ENCODE measurements around the gene SLC22A14.
"Not testable (repeated sequence)": the region's sequence is repeated elsewhere in the genome, so short reads cannot be mapped to it uniquely, and the experiment has no call there.

SLC22A14 gene

GRCh38 chr3:38271553-38271952 is 10.5 kb upstream of the SLC22A14 start:
- FAIRE-seq: no peak

- no peak for FAIRE-seq
Measured at GRCh38 chr3:38274864-38275649, 7.0 kb upstream of the SLC22A14 start.

DNA sequence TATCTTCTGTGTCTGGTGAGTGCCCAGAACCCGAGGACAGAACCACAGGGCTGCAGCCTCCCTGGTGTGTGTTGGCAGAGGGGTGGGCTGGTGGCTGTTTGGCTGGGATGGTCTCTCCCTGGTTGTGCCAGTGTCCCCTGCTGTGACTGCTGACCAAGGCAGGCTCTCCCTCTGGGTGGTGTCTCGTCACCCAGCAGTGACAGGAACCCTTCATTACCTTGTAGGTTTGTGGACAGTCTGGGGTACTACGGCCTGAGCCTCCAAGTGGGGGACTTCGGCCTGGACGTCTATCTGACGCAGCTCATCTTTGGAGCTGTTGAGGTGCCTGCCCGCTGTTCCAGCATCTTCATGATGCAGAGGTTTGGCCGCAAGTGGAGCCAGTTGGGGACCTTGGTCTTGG is 6.4 kb upstream of the SLC22A14 start:
- FAIRE-seq: no peak

DNA sequence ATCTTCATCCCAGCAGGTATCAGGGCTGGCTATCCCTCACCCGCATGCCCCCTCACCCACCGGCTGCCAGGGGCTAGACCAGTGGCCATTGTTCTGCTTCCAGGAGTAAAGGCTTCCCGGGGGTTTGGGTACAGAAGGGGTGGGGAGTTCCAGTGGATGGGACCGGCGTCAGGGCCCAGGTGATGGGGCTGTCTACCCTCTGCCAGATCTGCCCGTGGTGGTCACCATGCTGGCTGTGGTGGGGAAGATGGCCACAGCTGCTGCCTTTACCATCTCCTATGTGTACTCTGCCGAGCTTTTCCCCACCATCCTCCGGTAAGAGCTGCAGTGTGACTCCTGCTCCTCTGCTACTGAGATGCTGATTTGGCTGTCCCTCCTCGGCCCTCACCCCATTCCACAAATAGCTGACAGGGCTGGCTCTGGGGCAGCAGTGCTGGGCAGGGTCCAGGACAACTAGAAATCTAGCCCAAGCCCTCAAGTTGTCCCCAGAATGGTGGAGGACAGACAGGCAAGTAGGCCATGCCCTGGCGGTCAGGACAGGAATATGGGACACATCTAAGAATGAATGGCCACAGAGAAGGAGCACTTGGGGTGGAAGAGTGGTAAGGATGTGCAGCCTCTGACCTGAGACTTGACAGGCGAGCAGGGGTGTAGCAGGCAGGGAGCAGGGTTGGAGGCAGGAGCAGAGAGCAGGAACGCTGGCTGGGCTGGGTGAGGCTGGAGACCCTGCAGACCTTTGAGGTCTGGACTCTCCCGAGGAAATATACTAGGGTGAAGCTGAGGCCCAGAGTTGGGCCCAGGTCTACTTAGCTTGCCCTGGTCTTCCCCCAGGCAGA is 5.8 kb upstream of the SLC22A14 start:
- FAIRE-seq: no peak

GRCh38 chr3:38276917-38277630 is 5.0 kb upstream of the SLC22A14 start:
- no peak for FAIRE-seq

GRCh38 chr3:38278841-38279240 is 3.3 kb upstream of the SLC22A14 start:
- no peak for FAIRE-seq

DNA sequence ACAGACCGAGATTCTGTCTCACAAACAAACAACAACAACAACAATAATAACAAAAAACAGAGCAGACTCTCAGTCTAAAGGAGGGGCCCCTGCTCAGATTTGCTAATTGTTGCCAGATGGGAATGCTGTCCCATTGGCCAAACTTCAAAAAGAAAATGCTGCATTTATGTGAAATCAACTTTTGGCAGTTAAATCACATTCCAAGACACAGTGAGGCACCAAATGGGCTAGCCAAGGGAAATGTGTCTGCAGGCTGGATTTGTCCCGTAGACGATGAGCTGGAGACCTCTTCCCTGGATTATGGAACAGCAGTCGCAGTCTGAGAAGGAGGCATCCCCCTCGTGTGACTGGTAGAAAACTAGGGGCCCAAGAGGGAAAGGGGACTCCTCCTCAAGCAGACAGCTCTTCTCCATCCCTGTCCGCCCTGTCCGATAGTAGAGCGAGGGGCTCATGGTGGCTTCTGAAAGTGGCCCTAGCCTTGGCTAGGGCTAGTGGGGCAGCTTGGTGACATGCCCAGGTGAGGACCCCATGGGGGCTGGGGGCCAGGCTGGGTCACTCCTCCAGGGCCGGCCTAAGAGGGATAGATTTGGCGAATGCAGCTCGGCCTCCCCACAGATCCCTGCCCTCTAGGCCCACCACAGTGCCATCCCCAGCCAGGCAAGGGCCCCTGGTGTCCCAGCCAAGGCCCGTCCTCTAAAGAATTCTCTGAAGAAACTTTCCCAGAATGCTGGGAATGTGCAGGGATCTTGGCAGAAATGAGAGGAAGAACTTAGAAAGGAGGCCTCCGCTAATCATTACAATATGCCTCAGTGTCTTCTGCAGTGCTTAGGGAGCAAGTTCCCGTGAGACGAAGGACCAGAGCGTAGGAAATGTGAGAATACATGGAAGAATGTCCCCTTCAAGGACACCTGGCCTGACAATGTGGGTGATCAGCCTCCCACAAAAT is 2.0 kb downstream of the SLC22A14 start:
- peak; percentile 72 for FAIRE-seq

DNA sequence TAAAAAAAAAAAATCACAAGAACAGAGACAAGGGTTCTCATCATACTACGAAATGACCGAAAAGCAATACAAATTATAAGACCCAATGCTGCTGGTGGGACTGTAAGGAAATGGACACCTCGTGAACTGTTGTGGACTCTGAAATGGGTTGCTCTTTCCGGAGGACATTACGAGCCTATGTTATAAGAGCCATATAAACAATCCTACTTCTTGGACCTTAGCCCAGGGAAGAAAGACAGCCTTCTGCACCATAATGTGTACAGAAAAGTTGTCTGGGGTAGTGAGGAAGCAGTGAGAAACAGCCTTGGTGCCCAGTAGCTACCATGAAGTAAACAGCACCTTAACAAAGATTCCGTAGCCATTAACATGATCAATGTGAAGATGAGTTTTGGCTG is 2.7 kb downstream of the SLC22A14 start:
- no peak for FAIRE-seq

DNA sequence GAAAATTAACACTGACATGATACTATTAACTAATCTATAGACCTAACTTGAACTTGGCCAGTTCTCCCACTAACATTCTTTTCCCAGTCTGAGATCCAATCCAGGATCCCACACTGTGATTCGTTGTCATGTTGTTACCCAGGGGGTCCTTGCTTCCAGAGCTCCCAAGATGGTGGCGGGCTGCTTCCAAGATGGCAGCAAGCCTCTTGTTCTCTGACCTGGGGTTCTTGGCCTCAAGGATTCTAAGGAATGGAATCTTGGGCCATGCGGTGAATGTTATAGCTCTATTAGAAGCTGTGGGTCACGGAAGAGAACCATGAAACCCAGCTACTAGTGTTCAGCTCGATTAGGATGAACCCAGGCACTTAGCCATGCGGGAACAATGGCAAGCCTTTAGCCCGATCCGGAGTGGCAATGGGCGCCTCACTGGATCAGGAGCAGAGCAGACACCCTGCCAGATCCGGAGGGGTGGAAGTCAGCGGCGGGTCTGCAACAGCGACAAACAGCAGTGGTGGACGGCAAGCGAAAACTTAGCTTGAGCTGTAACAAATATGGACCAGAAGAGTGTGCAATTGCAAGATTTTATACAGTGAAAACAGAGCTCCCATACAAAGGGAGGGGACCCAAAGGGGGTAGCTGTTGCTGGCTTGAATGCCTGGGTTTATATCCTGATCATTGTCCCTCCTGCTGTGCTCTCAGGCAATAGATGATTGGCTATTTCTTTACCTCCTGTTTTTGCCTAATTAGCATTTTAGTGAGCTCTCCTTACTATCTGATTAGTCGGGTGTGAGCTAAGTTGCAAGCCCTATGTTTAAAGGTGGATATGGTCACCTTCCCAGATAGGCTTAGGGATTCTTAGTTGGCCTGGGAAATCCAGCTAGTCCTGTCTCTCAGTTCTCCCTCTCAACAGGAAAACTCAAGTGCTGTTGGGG is 7.5 kb downstream of the SLC22A14 start:
- not testable (repeated sequence) for FAIRE-seq

GRCh38 chr3:38297053-38297452 is 15.0 kb downstream of the SLC22A14 start:
- not testable (repeated sequence) for FAIRE-seq

DNA sequence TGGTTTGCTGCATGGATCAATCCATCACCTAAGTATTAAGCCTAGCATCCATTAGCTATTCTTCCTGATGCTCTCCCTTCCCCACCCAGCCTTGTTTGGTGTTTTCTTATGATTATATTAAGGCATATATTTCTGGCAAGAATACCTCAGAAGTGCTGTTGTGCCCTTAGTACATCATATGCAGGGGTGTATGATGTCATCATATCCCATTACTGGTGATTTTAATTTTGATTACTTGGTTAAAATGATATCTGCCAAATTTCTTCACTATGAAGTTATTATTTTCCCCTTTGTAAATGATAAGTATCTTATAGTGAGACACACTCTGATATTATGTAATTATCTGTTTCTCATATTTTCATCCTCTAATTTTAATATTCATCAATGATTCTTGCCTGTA is 15.4 kb downstream of the SLC22A14 start:
- FAIRE-seq: no peak

GRCh38 chr3:38297947-38298711 is 16.0 kb downstream of the SLC22A14 start:
- no peak for FAIRE-seq

GRCh38 chr3:38306941-38307340 is 24.8 kb downstream of the SLC22A14 start:
- no peak for FAIRE-seq

DNA sequence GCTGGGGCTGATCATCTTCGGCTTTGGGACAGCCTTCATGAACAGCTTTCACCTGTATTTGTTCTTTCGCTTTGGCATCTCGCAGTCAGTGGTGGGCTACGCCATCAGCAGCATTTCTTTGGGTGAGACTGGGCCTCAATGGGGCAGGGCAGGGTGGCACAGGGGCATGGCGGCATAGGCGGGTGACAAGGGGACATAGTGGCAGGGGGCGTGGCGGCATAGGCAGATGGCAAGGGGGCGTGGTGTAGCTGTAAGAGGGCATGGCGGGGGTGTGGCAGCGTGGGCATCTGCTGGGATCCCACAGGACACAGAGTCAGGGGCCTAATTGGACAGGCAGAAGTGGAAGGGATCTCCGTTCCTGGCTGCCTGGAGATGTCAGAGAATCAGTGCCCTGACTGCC is 25.5 kb downstream of the SLC22A14 start:
- FAIRE-seq: no peak

GRCh38 chr3:38308456-38308855 is 26.4 kb downstream of the SLC22A14 start:
- FAIRE-seq: no peak

GRCh38 chr3:38311476-38311875 is 29.4 kb downstream of the SLC22A14 start:
- FAIRE-seq: no peak

GRCh38 chr3:38311941-38312340 is 29.8 kb downstream of the SLC22A14 start:
- no peak for FAIRE-seq

GRCh38 chr3:38312356-38312755 is 30.3 kb downstream of the SLC22A14 start:
- FAIRE-seq: no peak

- FAIRE-seq: no peak
Measured at GRCh38 chr3:38313263-38313662, 31.2 kb downstream of the SLC22A14 start.

- no peak for FAIRE-seq
Measured at GRCh38 chr3:38313695-38314094, 31.6 kb downstream of the SLC22A14 start.
